ENCODE measurements around the gene RIOK2. TPM values are rescaled to one million over a fixed set of nuclear protein-coding genes. Genes with fewer than 3 reads are reported as not detected.

RIOK2 gene
- total and polyA plus RNA-seq, 2 of the 8 experiments (the other 6 are each of a cell fraction or from before 2014, with no cell fraction given) = 5.4 to 35.0 TPM

DNA sequence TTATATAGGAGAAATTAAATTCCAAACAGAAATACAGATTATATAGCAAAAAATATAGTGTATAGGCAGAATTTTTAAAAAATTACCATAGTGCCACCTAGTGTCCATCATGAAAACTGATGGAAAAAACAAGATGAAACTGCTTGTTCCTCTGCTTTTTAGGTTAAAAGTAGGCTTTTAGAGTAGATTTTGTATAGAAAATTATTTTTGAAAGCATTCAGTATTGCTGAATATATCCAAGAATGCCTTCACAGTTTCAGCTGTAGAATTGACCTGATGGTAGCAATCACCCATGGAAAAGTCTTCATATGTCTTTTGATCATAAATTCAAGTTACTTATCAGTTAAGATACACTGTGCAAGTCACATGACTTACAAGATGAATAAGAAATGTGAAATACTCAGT lies 19.7 kb downstream of the RIOK2 start:
- no peak overlapping the region for H3K56ac ChIP-seq (replicated peaks; ENCODE audit: insufficient read length, low read depth, low read length)
- no peaks in the 10 kb centered on the region for H3K4me1 ChIP-seq (replicated peaks in 1 of 4; ENCODE audit: control insufficient read depth in 3 of 4, insufficient read depth in 4 of 4, low read length in 3 of 4)
- no peak overlapping the region for H3K27ac ChIP-seq (ENCODE audit: low read depth, low read length)
- H3K4me2 ChIP-seq (ENCODE audit: insufficient read depth in 1 of 2, low read depth in 2 of 2, low read length in 2 of 2) = no peak overlapping the region
- H3K4me3 ChIP-seq (ENCODE audit: extremely low read depth in 1 of 4, insufficient read depth in 2 of 4, low read depth in 3 of 4, low read length in 4 of 4) = no peak overlapping the region
- H2BK5ac ChIP-seq (ENCODE audit: low read depth, low read length) = no peak overlapping the region
- H3K36me3 ChIP-seq (ENCODE audit: control insufficient read depth in 2 of 4, insufficient read depth in 4 of 4, low read length in 3 of 4) = peaks cover 5 to 59% (median 25%) of the 10 kb centered on the region in 4 experiments; a peak in 7 of 8 replicates
- no peaks in the 10 kb centered on the region for H3K27me3 ChIP-seq (replicated peaks in 1 of 4; ENCODE audit: control insufficient read depth in 3 of 4, extremely low read depth in 1 of 4, insufficient read depth in 3 of 4, low read length in 3 of 4)
- H3K18ac ChIP-seq (ENCODE audit: extremely low read depth, low read length) = no peak overlapping the region
- H3K9me3 ChIP-seq (ENCODE audit: insufficient read depth in 2 of 2, low read depth in 1 of 2, low read length in 1 of 2) = no peaks in the 10 kb centered on the region
- no peak overlapping the region for H2BK15ac ChIP-seq (ENCODE audit: low read length)
- no peak overlapping the region for H2BK120ac ChIP-seq (replicated peaks; ENCODE audit: low read depth, low read length)
- no peak for FAIRE-seq
- H3K23me2 ChIP-seq (ENCODE audit: low read depth, low read length) = no peaks in the 10 kb centered on the region
- H3K79me2 ChIP-seq (ENCODE audit: control insufficient read depth in 1 of 2, insufficient read depth in 2 of 2, low read length in 2 of 2) = no peaks in the 10 kb centered on the region
- no peak overlapping the region for H2BK20ac ChIP-seq (ENCODE audit: low read length)
- H3K23ac ChIP-seq (ENCODE audit: insufficient read length) = no peak overlapping the region
- H4K5ac ChIP-seq (ENCODE audit: insufficient read length, low read depth, low read length) = no peak overlapping the region
- no peak overlapping the region for H4K8ac ChIP-seq (ENCODE audit: extremely low read depth, insufficient read depth, low read length)
- ChIA-PET CTCF (ENCODE audit: partially characterized antibody) (interaction anchor here (0.6 to 9.8 kb wide), 32 partner anchors 15 to 1202 kb away, joined by 3 to 118 read pairs (median 4); partner anchors contain the start of gene LIX1), POLR2A (ENCODE audit: partially characterized antibody) (no interaction called here)
- H3K9ac ChIP-seq (replicated peaks in 1 of 4; ENCODE audit: extremely low read depth in 1 of 4, low read depth in 3 of 4, low read length in 3 of 4) = no peak overlapping the region
- no peak overlapping the region for H3K14ac ChIP-seq (ENCODE audit: insufficient read length)
- TF ChIP-seq POLR2A (IDR thresholded peaks at IDR 0.05; ENCODE audit: control extremely low read depth in 1 of 2, low read depth in 2 of 2, low read length in 2 of 2) (no peak), CTCF (IDR thresholded peaks at IDR 0.05; ENCODE audit: control extremely low read depth in 1 of 3, insufficient read depth in 1 of 3, low read depth in 1 of 3, low read length in 3 of 3) (peak in 1 of 3 experiments; percentile 18; a peak in 2 of 4 replicates)
- no peak overlapping the region for H2AFZ ChIP-seq (ENCODE audit: low read length)
- H2BK12ac ChIP-seq (ENCODE audit: low read depth, low read length) = no peak overlapping the region
- no peak overlapping the region for H4K91ac ChIP-seq (replicated peaks; ENCODE audit: insufficient read length, low read length)
- H2AK5ac ChIP-seq (ENCODE audit: low read depth, low read length) = no peak overlapping the region
- H4K20me1 ChIP-seq (replicated peaks in 1 of 2; ENCODE audit: control insufficient read depth in 1 of 2, insufficient read depth in 2 of 2, low read length in 2 of 2) = peaks cover 0 to 1% of the 10 kb centered on the region in 2 experiments
- H3K79me1 ChIP-seq (ENCODE audit: low read depth, low read length) = no peaks in the 10 kb centered on the region
- no peak overlapping the region for H3K4ac ChIP-seq (replicated peaks; ENCODE audit: insufficient read length, low read depth, low read length)
- DNase-seq (ENCODE audit: low read depth in 1 of 2, low spot score in 2 of 2) = no peak
